Calu3 (cell line): Measurements from ENCODE around the gene SLC17A4. TPM values are rescaled to one million over a fixed set of nuclear protein-coding genes. Genes with fewer than 3 reads are reported as not detected.

Experiments
- BruUV-seq: library from RNA; stranded (reverse); fragments of 400-500 nt; replicated peaks from 2 replicates; lab custom pipeline; 2021; lab: Mats Ljungman, UMichigan
- CTCF ChIA-PET: fragments of 300-600 bp; sonication (Branson Sonifier 250); formaldehyde crosslinking; loops from one replicate; lab custom pipeline; 2022; ENCODE audit warnings: antibody characterized with exemption; lab: Charles Lee
- DNase-seq: peaks from one replicate; pipeline ENCODE4 v3.0.0; 2022
- H3K27ac Mint-ChIP-seq: one replicate; pipeline ENCODE4 v1.8.0; 2022; ENCODE audit warnings: mixed read lengths; ENCODE audit not compliant: unreplicated experiment
- H3K27me3 Mint-ChIP-seq: one replicate; pipeline ENCODE4 v1.8.0; 2022; ENCODE audit warnings: mixed read lengths; ENCODE audit not compliant: unreplicated experiment
- H3K36me3 Mint-ChIP-seq: one replicate; pipeline ENCODE4 v1.8.0; 2022; ENCODE audit warnings: mild to moderate bottlenecking, moderate library complexity, mixed read lengths; ENCODE audit not compliant: insufficient read depth, unreplicated experiment
- H3K4me1 Mint-ChIP-seq: one replicate; pipeline ENCODE4 v1.8.0; 2022; ENCODE audit warnings: mild to moderate bottlenecking, low read depth, mixed read lengths; ENCODE audit not compliant: unreplicated experiment
- H3K4me3 Mint-ChIP-seq: one replicate; pipeline ENCODE4 v1.8.0; 2022; ENCODE audit warnings: mild to moderate bottlenecking, low read depth, moderate library complexity, mixed read lengths; ENCODE audit not compliant: unreplicated experiment
- H3K9me3 Mint-ChIP-seq: one replicate; pipeline ENCODE4 v1.8.0; 2022; ENCODE audit warnings: low read depth, mixed read lengths; ENCODE audit not compliant: unreplicated experiment
- CTCF ChIP-seq: fragments of 200-600 bp; IDR thresholded peaks from one replicate; pipeline ENCODE4 v1.8.0; 2022; ENCODE audit warnings: antibody characterized with exemption; ENCODE audit not compliant: unreplicated experiment
- intact Hi-C: fragments of 100-400 bp; cut with micrococcal nuclease; formaldehyde crosslinking; loops from one replicate; pipeline ENCODE4 v1.10.0; 2022; ENCODE audit not compliant: unreplicated experiment
- total RNA-seq: library from RNA; stranded (reverse); gene quantifications from 2 replicates; pipeline ENCODE4 v1.2.3, GENCODE V29; 2022

Gene SLC17A4
- total RNA-seq, 1 experiment from 2014 or later = 1.9 TPM

GRCh38 chr6:25732468-25733198 is 21.9 kb upstream of the SLC17A4 start:
- no peaks in the 10 kb centered on the region for H3K4me1 Mint-ChIP-seq
- H3K9me3 Mint-ChIP-seq = peaks cover 3% of the 10 kb centered on the region
- no peak overlapping the region for H3K27ac Mint-ChIP-seq
- no peak overlapping the region for H3K4me3 Mint-ChIP-seq
- DNase-seq = no peak
- intact Hi-C loops = no loop called here
- CTCF ChIA-PET = no interaction called here
- no peaks in the 10 kb centered on the region for H3K27me3 Mint-ChIP-seq
- no peak for TF ChIP-seq CTCF
- BruUV-seq = no TSS peak
- H3K36me3 Mint-ChIP-seq = no peaks in the 10 kb centered on the region

GRCh38 chr6:25735261-25735660 is 19.3 kb upstream of the SLC17A4 start:
- Mint-ChIP-seq H3K4me1 (no peaks in the 10 kb centered on the region), H3K4me3 (no peak overlapping the region)

GRCh38 chr6:25743868-25744267 is 10.7 kb upstream of the SLC17A4 start:
- no peak for DNase-seq
- intact Hi-C loops = no loop called here
- Mint-ChIP-seq H3K4me3 (no peak overlapping the region), H3K4me1 (peaks cover 26% of the 10 kb centered on the region), H3K36me3 (peaks cover 5% of the 10 kb centered on the region), H3K27me3 (no peaks in the 10 kb centered on the region), H3K27ac (no peak overlapping the region), H3K9me3 (peaks cover 2% of the 10 kb centered on the region)
- TF ChIP-seq CTCF = no peak
- no TSS peak for BruUV-seq
- CTCF ChIA-PET = interaction anchor here (2.1 kb wide), 1 partner anchor 44 kb away, joined by 5 read pairs; no protein-coding TSS in a partner anchor

More at GRCh38 chr6:25735261-25735660, 19.3 kb upstream of the SLC17A4 start:
- Mint-ChIP-seq H3K27me3 (no peaks in the 10 kb centered on the region), H3K27ac (no peak overlapping the region), H3K9me3 (peaks cover 8% of the 10 kb centered on the region), H3K36me3 (no peaks in the 10 kb centered on the region)
- no peak for DNase-seq
- TF ChIP-seq CTCF = no peak
- no TSS peak for BruUV-seq
- intact Hi-C loops = no loop called here
- CTCF ChIA-PET = no interaction called here

GRCh38 chr6:25745836-25746235 is 8.7 kb upstream of the SLC17A4 start:
- Mint-ChIP-seq H3K36me3 (peaks cover 5% of the 10 kb centered on the region), H3K4me3 (no peak overlapping the region), H3K27ac (no peak overlapping the region), H3K9me3 (peaks cover under 1% of the 10 kb centered on the region), H3K27me3 (no peaks in the 10 kb centered on the region), H3K4me1 (peaks cover 46% of the 10 kb centered on the region)
- intact Hi-C loops = no loop called here
- DNase-seq = no peak
- no peak for TF ChIP-seq CTCF
- CTCF ChIA-PET = no interaction called here
- BruUV-seq = no TSS peak
